Stimulated activated CD8-positive, alpha-beta memory T cell treated with anti-CD3 and anti-CD28 coated beads, Interleukin-4, amount 100 ng/mL, for 24 hours (primary cell): ENCODE data around the gene ZC3H12D.
"Not testable (repeated sequence)": the region's sequence is repeated elsewhere in the genome, so short reads cannot be mapped to it uniquely, and the experiment has no call there.

Experiments
- DNase-seq: peaks from one replicate; pipeline ENCODE4 v3.0.0-alpha.2; 2020; ENCODE audit warnings: low read depth

Gene ZC3H12D

GRCh38 chr6:149483849-149484655 lies 762 bp downstream of the ZC3H12D start:
- DNase-seq = no peak

GRCh38 chr6:149483334-149483725 lies 1.5 kb downstream of the ZC3H12D start:
- no peak for DNase-seq

DNA sequence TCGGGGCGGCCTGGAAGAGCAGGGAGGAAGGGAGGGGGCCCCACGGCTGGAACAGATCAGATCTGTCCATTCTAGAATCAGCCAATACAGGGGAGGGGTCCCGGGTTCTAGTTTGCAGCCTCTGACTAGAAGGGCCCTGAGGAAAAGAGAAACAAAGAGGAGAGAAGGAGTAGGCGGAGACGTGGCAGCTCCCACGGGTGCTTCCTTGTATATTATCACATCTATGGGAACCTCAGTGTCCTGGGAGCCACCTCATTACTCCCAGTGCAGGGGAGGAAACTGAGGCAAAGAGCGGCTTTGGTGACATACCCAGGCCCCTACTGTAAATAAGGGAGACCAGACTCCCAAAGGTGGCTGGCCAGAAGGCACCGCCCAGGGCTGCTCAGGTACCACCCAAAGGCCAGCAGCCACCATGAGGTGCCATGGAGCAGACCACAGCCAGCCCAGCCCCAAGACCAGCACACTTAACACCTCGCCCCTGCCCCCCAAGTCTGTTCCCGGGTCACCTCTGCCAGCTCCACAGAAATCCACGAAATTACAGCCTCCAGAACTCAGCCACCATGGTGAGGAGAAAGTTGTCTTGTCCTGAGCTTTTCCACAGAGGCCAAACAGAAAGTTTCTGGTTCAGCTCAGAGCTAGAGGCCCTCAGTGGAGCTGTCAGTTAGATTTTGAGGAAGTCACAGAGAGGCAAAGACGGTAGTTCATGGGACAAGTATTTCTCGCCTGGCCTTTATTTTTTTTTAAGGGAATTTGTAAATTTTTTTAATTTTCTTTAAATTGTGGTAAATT lies 2.1 kb downstream of the ZC3H12D start:
- no peak for DNase-seq

DNA sequence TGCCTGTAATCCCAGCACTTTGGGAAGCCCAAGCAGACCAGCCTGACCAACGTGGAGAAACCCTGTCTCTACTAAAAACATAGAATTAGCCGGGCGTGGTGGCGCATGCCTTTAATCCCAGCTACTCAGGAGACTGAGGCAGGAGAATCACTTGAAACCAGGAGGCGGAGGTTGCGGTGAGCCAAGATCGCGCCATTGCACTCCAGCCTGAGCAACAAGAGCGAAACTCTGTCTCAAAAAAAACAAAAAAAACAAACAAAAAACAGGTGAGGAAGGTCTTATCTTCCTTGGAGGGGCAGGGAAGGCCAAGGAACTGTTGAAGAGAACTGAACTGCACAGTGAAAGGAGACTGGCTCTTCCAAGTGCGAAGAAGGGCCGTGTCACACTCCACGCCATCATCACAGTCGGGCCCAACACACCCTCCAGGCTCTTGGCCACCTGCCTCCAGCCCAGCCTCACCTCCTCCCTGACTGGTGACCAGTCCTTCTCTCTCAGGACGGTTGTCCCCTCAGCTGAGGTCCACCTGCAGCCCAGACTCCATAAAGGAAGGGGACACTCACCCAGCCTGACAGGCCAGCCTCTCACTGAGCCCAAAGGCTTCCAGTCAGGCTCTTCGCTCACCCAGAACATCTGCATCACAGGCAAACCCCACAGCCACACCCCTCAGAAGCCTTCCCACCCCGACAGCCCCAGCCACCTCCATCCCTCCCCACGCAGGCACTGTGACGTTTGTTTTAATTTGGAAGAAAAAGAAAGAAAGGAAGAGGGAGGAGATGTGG lies 4.1 kb downstream of the ZC3H12D start:
- DNase-seq = no peak

GRCh38 chr6:149478631-149479314 lies 6.0 kb downstream of the ZC3H12D start:
- no peak for DNase-seq

- DNase-seq = no peak
Observed at GRCh38 chr6:149477544-149477943, 7.3 kb downstream of the ZC3H12D start.

GRCh38 chr6:149476789-149477455 lies 7.9 kb downstream of the ZC3H12D start:
- DNase-seq = no peak

GRCh38 chr6:149474108-149474935 lies 10.5 kb downstream of the ZC3H12D start:
- no peak for DNase-seq

GRCh38 chr6:149473080-149474052 lies 11.4 kb downstream of the ZC3H12D start:
- DNase-seq = no peak

- DNase-seq = no peak
Observed at GRCh38 chr6:149472241-149472640, 12.6 kb downstream of the ZC3H12D start.

DNA sequence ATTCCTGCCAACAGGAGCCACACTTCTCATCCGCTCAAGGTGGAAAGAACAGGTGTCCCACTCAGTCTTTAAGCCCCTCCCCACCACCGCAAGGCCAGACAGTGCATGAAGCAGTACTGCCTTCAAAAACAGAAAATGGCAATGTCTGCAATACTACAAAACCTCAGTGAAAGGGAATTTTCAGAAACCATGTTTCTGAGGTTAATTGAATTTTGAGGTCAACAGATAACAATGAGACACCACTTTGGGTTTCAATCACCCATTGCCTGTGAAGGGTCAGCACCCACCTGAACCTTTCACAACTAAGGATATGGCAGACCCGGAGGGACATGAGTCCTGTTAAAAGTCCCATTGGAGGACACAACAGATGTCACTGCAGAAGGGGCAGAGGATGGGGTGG lies 13.0 kb downstream of the ZC3H12D start:
- DNase-seq = no peak

DNA sequence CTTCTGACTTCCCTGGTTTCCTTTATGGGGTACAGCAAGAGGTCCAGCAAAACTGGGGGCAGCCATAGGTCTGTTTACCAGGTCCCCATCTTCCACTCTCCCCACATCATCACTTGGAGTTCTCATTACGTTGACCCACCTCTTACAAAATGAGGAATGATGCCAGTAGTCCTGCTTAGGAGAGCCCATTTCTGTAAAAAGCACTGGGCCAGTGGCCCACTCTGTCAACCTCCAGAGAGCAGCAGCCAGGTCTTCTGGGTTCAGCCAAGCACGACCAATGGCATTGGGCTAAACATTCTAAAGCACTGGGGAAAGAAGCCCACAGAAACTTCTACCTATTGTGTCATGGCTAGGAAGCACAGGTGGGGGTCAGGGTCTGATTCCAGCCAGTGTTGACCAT lies 13.9 kb downstream of the ZC3H12D start:
- no peak for DNase-seq

DNA sequence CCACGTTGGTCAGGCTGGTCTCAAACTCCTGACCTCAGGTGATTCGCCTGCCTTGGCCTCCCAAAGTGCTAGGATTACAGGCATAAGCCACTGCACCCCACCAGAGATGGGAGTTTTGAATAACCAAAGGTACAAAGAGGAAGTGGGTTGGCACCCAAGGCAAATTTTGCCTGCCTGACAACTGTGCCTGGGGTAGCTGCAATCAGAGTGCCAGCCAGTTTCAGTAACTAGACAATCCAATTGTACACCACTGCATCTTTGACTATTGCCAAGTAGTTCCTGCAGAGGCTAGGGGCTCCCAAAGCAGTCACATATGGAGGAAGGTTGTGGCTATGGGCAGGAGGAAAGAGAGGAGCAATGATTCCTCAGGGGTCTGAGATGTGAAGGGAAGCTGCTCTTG lies 16.6 kb downstream of the ZC3H12D start:
- DNase-seq = no peak

GRCh38 chr6:149467265-149467664 lies 17.5 kb downstream of the ZC3H12D start:
- DNase-seq = no peak

DNA sequence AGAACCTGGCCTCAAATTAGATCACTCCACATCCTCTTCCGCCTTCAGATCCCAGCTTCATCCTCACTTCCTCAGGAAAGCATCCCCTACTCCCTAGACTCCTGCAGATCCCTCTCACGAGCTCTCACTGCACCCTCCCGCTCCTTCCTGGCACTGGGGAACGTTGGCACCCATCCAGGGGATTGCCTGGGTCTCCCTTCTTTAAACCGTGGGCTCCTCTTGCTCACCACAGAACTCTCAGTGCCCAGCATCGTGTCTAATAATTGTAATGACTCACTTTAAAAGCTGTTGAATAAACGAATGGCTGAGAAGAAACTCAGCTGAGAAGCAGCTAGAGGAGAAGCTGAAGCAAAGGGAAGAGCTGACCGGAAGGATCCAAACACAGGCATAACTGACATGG lies 20.4 kb downstream of the ZC3H12D start:
- DNase-seq = no peak

DNA sequence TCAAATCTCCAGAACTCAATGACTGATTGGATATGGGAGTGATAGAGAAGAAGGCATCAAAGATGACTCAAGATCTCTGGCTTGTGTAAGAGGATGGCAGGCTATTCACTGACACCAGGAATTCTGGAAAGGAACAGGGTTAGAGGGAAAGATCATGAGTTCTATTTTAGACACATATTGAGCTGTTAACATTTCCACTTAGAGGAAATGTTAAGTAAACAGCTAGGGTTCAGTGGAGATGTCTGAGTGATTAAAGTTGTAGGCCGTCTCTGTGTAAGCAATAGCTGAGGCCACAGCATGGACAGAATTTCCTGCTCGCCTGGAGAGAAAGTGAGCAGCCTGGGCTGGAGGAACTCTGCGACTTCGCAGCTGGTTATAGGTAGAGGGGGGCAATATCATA lies 21.0 kb downstream of the ZC3H12D start:
- DNase-seq = no peak

GRCh38 chr6:149462712-149463111 lies 22.1 kb downstream of the ZC3H12D start:
- not testable (repeated sequence) for DNase-seq

DNA sequence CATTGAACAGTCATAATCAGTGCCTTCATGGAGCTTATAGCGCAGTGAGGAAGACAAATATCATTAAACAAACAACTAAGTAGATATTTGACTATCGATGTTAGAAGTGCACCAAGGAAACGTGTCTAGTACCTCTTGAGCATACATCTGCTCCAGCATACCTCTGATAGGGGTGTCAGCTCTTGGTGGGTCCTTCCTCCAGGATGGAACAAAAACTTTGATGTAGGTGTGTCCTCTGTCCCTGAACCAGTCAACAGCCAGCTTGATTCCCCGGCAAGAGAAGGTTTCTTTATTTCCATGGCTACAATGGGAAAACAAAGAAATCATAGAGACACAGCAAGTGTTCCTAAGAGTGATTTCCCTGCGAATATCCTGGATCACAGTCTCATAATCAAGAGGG lies 23.1 kb downstream of the ZC3H12D start:
- no peak for DNase-seq

- not testable (repeated sequence) for DNase-seq
Observed at GRCh38 chr6:149460249-149460648, 24.6 kb downstream of the ZC3H12D start.
